HCT116 (cell line): ENCODE data around the gene F2R. TPM values are rescaled to one million over a fixed set of nuclear protein-coding genes. Genes with fewer than 3 reads are reported as not detected.
A peak's percentile ranks its signal among the peaks of the same experiment; 100 is the strongest.

Source experiments
- ATAC-seq: fragments of 200-7000 bp; cut with Tn5 transposase; 2 replicates; pipeline ENCODE4 v1.9.1; 2020; ENCODE audit warnings: mild to moderate bottlenecking, moderate library complexity
- BruUV-seq: library from RNA; stranded (reverse); fragments of 400-500 nt; replicated peaks from 2 replicates; lab custom pipeline; 2021; lab: Mats Ljungman, UMichigan
- CTCF ChIA-PET: fragments of 300-600 bp; sonication (Branson Sonifier 250); formaldehyde crosslinking; loops from one replicate; lab custom pipeline; 2021; ENCODE audit warnings: antibody characterized with exemption; lab: Charles Lee
- POLR2A ChIA-PET: fragments of 300-600, 350-600 bp; sonication (Branson Sonifier 250); formaldehyde crosslinking; loops from one replicate; lab custom pipeline; 2021; ENCODE audit warnings: antibody characterized with exemption; lab: Charles Lee
- RAD21 ChIA-PET, 2 experiments: fragments of 300-600 bp; sonication (Branson Sonifier 250); formaldehyde crosslinking; loops; one replicate each; lab custom pipeline; 2023; ENCODE audit warnings: low total read pairs in 2 of 2; ENCODE audit not compliant: uncharacterized antibody in 2 of 2, unreplicated experiment in 2 of 2, low non-redundant PET in 1 of 2; lab: Charles Lee
- DNase-seq: peaks from one replicate; pipeline ENCODE4 v3.0.0-alpha.2; 2010; ENCODE audit warnings: low read depth, low spot score
- H2AFZ ChIP-seq: fragments of 200-600 bp; shearing (Covaris generic), sonication (generic); 2 replicates; pipeline ENCODE4 v1.6.1; 2017; ENCODE audit warnings: low read depth, mixed run types, mixed read lengths, antibody characterized with exemption, low read length; ENCODE audit not compliant: poor library complexity, severe bottlenecking
- H3K27ac ChIP-seq: 2 replicates; pipeline ENCODE4 v1.5.1; 2012; ENCODE audit warnings: low read depth, low read length
- H3K27me3 ChIP-seq: fragments of 200-600 bp; sonication (generic); 2 replicates; pipeline ENCODE4 v1.6.1; 2016; ENCODE audit warnings: mixed run types, low read length, mixed read lengths; ENCODE audit not compliant: insufficient read depth
- H3K36me3 ChIP-seq, 2 experiments: fragments of 200-500 bp in 1 of 2; fragments of 200-600 bp in 1 of 2; sonication (Bioruptor generic) in 1 of 2; sonication (generic) in 1 of 2; 2 replicates each; pipeline versions ENCODE4 v1.5.1 to v1.6.1; 2014 to 2016; ENCODE audit warnings: low read length in 2 of 2, inconsistent platforms in 1 of 2, mixed read lengths in 1 of 2, mixed run types in 1 of 2; ENCODE audit not compliant: insufficient read depth in 2 of 2, control insufficient read depth in 1 of 2
- H3K4me1 ChIP-seq, 2 experiments: fragments of 200-600 bp in 1 of 2; sonication (generic) in 1 of 2; 2 replicates each; pipeline versions ENCODE4 v1.5.1 to v1.6.1; 2012 to 2017; ENCODE audit warnings: low read length in 2 of 2, inconsistent platforms in 1 of 2, mild to moderate bottlenecking in 1 of 2, mixed read lengths in 1 of 2, mixed run types in 1 of 2, moderate library complexity in 1 of 2; ENCODE audit not compliant: insufficient read depth in 2 of 2, control insufficient read depth in 1 of 2
- H3K4me2 ChIP-seq: fragments of 200-600 bp; sonication (generic); 2 replicates; pipeline ENCODE4 v1.6.1; 2017; ENCODE audit warnings: mixed run types, low read length, mixed read lengths
- H3K4me3 ChIP-seq, 2 experiments: fragments of 200-600 bp in 1 of 2; sonication (generic) in 1 of 2; replicated peaks in 1 of 2; 2 replicates each; pipeline ENCODE4 v1.5.1; 2011 to 2016; ENCODE audit warnings: low read length in 2 of 2, control low read depth in 1 of 2, low read depth in 1 of 2, mild to moderate bottlenecking in 1 of 2, mixed read lengths in 1 of 2, mixed run types in 1 of 2
- H3K79me2 ChIP-seq: fragments of 200-600 bp; sonication (generic); 2 replicates; pipeline ENCODE4 v1.6.1; 2017; ENCODE audit warnings: mild to moderate bottlenecking, mixed run types, low read length, moderate library complexity, mixed read lengths; ENCODE audit not compliant: insufficient read depth
- H3K9ac ChIP-seq: fragments of 200-600 bp; sonication (generic); 2 replicates; pipeline ENCODE4 v1.6.1; 2016; ENCODE audit warnings: low read length, mixed read lengths
- H3K9me2 ChIP-seq: fragments of 200-600 bp; sonication (generic), shearing (Covaris generic); 2 replicates; pipeline ENCODE4 v1.6.1; 2017; ENCODE audit warnings: mixed run types, mild to moderate bottlenecking, moderate library complexity; ENCODE audit not compliant: insufficient read depth
- H3K9me3 ChIP-seq, 2 experiments: fragments of 200-500 bp in 1 of 2; fragments of 200-600 bp in 1 of 2; sonication (Bioruptor generic) in 1 of 2; sonication (generic) in 1 of 2; 2 replicates each; pipeline ENCODE4 v1.6.1; 2014 to 2017; ENCODE audit warnings: low read length in 2 of 2, mixed read lengths in 2 of 2, inconsistent platforms in 1 of 2, low read depth in 1 of 2, mild to moderate bottlenecking in 1 of 2, mixed run types in 1 of 2, moderate library complexity in 1 of 2; ENCODE audit not compliant: control insufficient read depth in 1 of 2, insufficient read depth in 1 of 2
- H4K20me1 ChIP-seq: fragments of 200-600 bp; sonication (generic), shearing (Covaris generic); 2 replicates; pipeline ENCODE4 v1.6.1; 2017; ENCODE audit warnings: mixed run types, mild to moderate bottlenecking, moderate library complexity; ENCODE audit not compliant: insufficient read depth
- ATF3 ChIP-seq: IDR thresholded peaks from 2 replicates; pipeline ENCODE4 v1.6.1; 2012
- CEBPB ChIP-seq: IDR thresholded peaks from 2 replicates; pipeline ENCODE4 v1.6.1; 2012; ENCODE audit warnings: low read depth
- CTCF ChIP-seq, 3 experiments: fragments of 200-600 bp in 1 of 3; sonication (generic) in 1 of 3; IDR thresholded peaks in 2 of 3; conservative IDR thresholded peaks in 1 of 3; 2 replicates each; pipeline ENCODE4 v1.5.1; 2012 to 2017; ENCODE audit warnings: low read depth in 2 of 3, low read length in 2 of 3, antibody characterized with exemption in 1 of 3, borderline replicate concordance in 1 of 3, control low read depth in 1 of 3, mild to moderate bottlenecking in 1 of 3, mixed read lengths in 1 of 3, mixed run types in 1 of 3, moderate library complexity in 1 of 3; ENCODE audit not compliant: insufficient read depth in 1 of 3
- EGR1 ChIP-seq: IDR thresholded peaks from 2 replicates; pipeline ENCODE4 v1.6.1; 2012; ENCODE audit warnings: low read depth
- ELF1 ChIP-seq: IDR thresholded peaks from 2 replicates; pipeline ENCODE4 v1.6.1; 2012; ENCODE audit warnings: low read depth, borderline replicate concordance
- EZH2 ChIP-seq: fragments of 200-600 bp; sonication (generic); IDR thresholded peaks from 2 replicates; pipeline ENCODE4 v1.6.1; 2017; ENCODE audit warnings: antibody characterized with exemption, mixed run types
- EZH2phosphoT487 ChIP-seq: fragments of 200-600 bp; IDR thresholded peaks from 2 replicates; pipeline ENCODE4 v1.6.1; 2018; ENCODE audit warnings: antibody characterized with exemption, borderline replicate concordance
- FOSL1 ChIP-seq: IDR thresholded peaks from 2 replicates; pipeline ENCODE4 v1.6.1; 2012; ENCODE audit warnings: low read depth
- JUND ChIP-seq: IDR thresholded peaks from 2 replicates; pipeline ENCODE4 v1.6.1; 2012
- POLR2AphosphoS5 ChIP-seq: IDR thresholded peaks from 2 replicates; pipeline ENCODE4 v1.6.1; 2011; ENCODE audit warnings: mild to moderate bottlenecking, low read depth, low read length, moderate library complexity
- REST ChIP-seq: IDR thresholded peaks from 2 replicates; pipeline ENCODE4 v1.6.1; 2012; ENCODE audit warnings: low read depth
- SP1 ChIP-seq: IDR thresholded peaks from 2 replicates; pipeline ENCODE4 v1.6.1; 2012; ENCODE audit warnings: low read depth
- SRF ChIP-seq: IDR thresholded peaks from 2 replicates; pipeline ENCODE4 v1.6.1; 2012; ENCODE audit warnings: low read depth
- YY1 ChIP-seq: IDR thresholded peaks from 2 replicates; pipeline ENCODE4 v1.6.1; 2011; ENCODE audit warnings: low read length, low read depth, moderate library complexity, mild to moderate bottlenecking; ENCODE audit not compliant: insufficient replicate concordance; ENCODE audit errors: extremely low read depth
- ZNF274 ChIP-seq: fragments of 200-500 bp; sonication (Bioruptor generic); IDR thresholded peaks from 2 replicates; pipeline ENCODE4 v1.6.1; 2014; ENCODE audit warnings: mild to moderate bottlenecking, low read depth, low read length, inconsistent platforms
- intact Hi-C: fragments of 100-400 bp; cut with micrococcal nuclease; formaldehyde crosslinking; loops from 2 replicates; pipeline ENCODE4 v1.10.0; 2022
- total RNA-seq: library from RNA; stranded (reverse); gene quantifications from one replicate; pipeline ENCODE4 v1.2.1, GENCODE V29; 2021; ENCODE audit not compliant: unreplicated experiment
- TF ChIP-seq, protein P1 (sequence below): IDR thresholded peaks from 2 replicates; pipeline ENCODE4 v1.6.1; 2011; ENCODE audit warnings: mild to moderate bottlenecking, low read length, moderate library complexity; ENCODE audit not compliant: insufficient replicate concordance; ENCODE audit errors: extremely low read depth

F2R gene
- total RNA-seq, 1 experiment from 2014 or later, result 16.6 TPM

- RAD21 ChIA-PET, result no interaction called here
- H3K4me3 ChIP-seq, result peak overlapping the region in 1 of 2 experiments; percentile 83; a peak in 1 of 4 replicates
- TSS peak; percentile 37 for BruUV-seq
These were observed 1.5 kb downstream of the F2R start for GRCh38 chr5:76717222-76718083.

More at GRCh38 chr5:76717222-76718083, 1.5 kb downstream of the F2R start:
- ChIA-PET POLR2A (no interaction called here), CTCF (no interaction called here)
- intact Hi-C loops, result loop anchor here (5.0 kb wide), 1 partner anchor 55 kb away; no protein-coding TSS in a partner anchor
- DNase-seq, result no peak
- no peaks in the 10 kb centered on the region for H3K9me2 ChIP-seq
- H3K27me3 ChIP-seq, result no peaks in the 10 kb centered on the region
- H4K20me1 ChIP-seq, result no peaks in the 10 kb centered on the region
- TF ChIP-seq EZH2 (no peak), EGR1 (no peak), ZNF274 (no peak), POLR2AphosphoS5 (no peak), JUND (no peak), CEBPB (no peak), YY1 (no peak), REST (no peak), SRF (no peak), ELF1 (no peak), SP1 (no peak), FOSL1 (no peak), EZH2phosphoT487 (no peak), CTCF (IDR thresholded peaks at IDR 0.05 in 2 of 3, conservative IDR thresholded peaks at IDR 0.05 in 1 of 3; ENCODE audit: borderline replicate concordance in 1 of 3, insufficient read depth in 1 of 3, low read depth in 2 of 3, low read length in 2 of 3) (no peak), ATF3 (no peak)
- TF ChIP-seq, protein P1, sequence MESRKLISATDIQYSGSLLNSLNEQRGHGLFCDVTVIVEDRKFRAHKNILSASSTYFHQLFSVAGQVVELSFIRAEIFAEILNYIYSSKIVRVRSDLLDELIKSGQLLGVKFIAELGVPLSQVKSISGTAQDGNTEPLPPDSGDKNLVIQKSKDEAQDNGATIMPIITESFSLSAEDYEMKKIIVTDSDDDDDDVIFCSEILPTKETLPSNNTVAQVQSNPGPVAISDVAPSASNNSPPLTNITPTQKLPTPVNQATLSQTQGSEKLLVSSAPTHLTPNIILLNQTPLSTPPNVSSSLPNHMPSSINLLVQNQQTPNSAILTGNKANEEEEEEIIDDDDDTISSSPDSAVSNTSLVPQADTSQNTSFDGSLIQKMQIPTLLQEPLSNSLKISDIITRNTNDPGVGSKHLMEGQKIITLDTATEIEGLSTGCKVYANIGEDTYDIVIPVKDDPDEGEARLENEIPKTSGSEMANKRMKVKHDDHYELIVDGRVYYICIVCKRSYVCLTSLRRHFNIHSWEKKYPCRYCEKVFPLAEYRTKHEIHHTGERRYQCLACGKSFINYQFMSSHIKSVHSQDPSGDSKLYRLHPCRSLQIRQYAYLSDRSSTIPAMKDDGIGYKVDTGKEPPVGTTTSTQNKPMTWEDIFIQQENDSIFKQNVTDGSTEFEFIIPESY, result no peak
- peak overlapping the region; percentile 98 for H3K4me2 ChIP-seq
- H3K9ac ChIP-seq, result no peak overlapping the region
- H2AFZ ChIP-seq, result no peak overlapping the region
- no peak for ATAC-seq
- no peak overlapping the region for H3K27ac ChIP-seq
- peaks cover 5 to 23% of the 10 kb centered on the region in 2 experiments; a peak in 3 of 4 replicates for H3K4me1 ChIP-seq
- H3K36me3 ChIP-seq, result no peaks in the 10 kb centered on the region
- no peaks in the 10 kb centered on the region for H3K9me3 ChIP-seq
- peaks cover 15% of the 10 kb centered on the region for H3K79me2 ChIP-seq
